Upper lobe of right lung (tissue), 1 donor: ENCODE measurements around the gene TMEM87A. TPM values are rescaled to one million over a fixed set of nuclear protein-coding genes. Genes with fewer than 3 reads are reported as not detected.

Experiments used
- ATAC-seq: fragments of 200-7000 bp; cut with Tn5 transposase; one replicate; pipeline ENCODE4 v1.9.1; 2020; ENCODE audit warnings: mild to moderate bottlenecking, moderate library complexity
- DNase-seq: peaks from one replicate; pipeline ENCODE4 v3.0.0-alpha.2; 2020
- H3K27ac ChIP-seq: fragments of 200-600 bp; one replicate; pipeline ENCODE4 v1.8.0; 2022
- H3K27me3 ChIP-seq: fragments of 200-600 bp; one replicate; pipeline ENCODE4 v1.8.0; 2022; ENCODE audit warnings: mild to moderate bottlenecking
- H3K36me3 ChIP-seq: fragments of 200-600 bp; one replicate; pipeline ENCODE4 v1.8.0; 2022
- H3K4me1 ChIP-seq: fragments of 200-600 bp; one replicate; pipeline ENCODE4 v1.8.0; 2022
- H3K4me3 ChIP-seq: fragments of 200-600 bp; one replicate; pipeline ENCODE4 v1.8.0; 2022; ENCODE audit warnings: mild to moderate bottlenecking
- H3K9me3 ChIP-seq: fragments of 200-600 bp; one replicate; pipeline ENCODE4 v1.8.0; 2022
- intact Hi-C: fragments of 100-400 bp; cut with DNase I; formaldehyde crosslinking; loops from one replicate; pipeline ENCODE4 v1.11.0; 2022
- total RNA-seq: library from RNA; stranded (reverse); fragmentation: NEBNext Ultra II Directional; extraction: Animal tissue kit (Norgen Biotek cat#: 25700); gene quantifications from one replicate; pipeline ENCODE4 v1.2.1, GENCODE V29; 2021
- TF ChIP-seq, protein P1 (sequence below): fragments of 200-600 bp; IDR thresholded peaks from one replicate; pipeline ENCODE4 v1.8.0; 2022; ENCODE audit warnings: antibody characterized with exemption
- donor health status: DM: no; HTN: yes; CAD: no; lungs with severe emphysema.

The TMEM87A gene
- total RNA-seq, 1 donor from 2014 or later = 129 TPM

DNA sequence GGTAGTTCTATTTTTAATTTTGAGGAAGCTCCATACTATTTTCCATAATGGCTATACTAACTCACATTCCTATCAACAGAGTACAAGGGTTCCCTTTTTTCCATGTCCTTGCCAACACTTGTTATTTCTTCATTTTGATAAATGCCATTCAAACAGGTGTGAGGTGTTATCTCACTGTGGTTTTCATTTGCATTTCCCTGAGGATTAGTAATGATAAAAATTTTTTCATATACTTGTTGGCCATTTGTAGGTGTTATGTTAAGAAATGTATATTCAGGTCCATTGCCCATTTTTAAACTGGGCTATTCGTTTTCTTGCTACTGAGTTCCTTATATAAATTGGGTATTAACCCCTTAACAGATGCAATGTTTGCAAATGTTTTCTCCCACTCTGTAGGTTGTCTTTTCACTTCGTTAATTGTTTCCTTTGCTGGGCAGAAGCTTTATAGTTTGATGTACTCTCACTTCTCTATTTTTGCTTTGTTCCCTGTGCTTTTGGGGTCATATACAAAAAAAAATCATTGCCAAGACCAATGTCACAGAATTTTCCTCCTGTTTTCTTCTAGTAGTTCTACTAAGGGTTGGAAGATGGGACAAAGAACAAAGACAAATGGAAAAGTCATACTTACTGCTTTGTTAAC, 54.2 kb downstream of the TMEM87A start:
- ATAC-seq (no peak), DNase-seq (no peak)
- Histone ChIP-seq H3K36me3 (peaks cover 88% of the 10 kb centered on the region), H3K4me1 (no peaks in the 10 kb centered on the region), H3K27me3 (no peaks in the 10 kb centered on the region), H3K27ac (no peak overlapping the region), H3K9me3 (no peaks in the 10 kb centered on the region), H3K4me3 (no peak overlapping the region)
- intact Hi-C loops = no loop called here
- TF ChIP-seq, protein P1, sequence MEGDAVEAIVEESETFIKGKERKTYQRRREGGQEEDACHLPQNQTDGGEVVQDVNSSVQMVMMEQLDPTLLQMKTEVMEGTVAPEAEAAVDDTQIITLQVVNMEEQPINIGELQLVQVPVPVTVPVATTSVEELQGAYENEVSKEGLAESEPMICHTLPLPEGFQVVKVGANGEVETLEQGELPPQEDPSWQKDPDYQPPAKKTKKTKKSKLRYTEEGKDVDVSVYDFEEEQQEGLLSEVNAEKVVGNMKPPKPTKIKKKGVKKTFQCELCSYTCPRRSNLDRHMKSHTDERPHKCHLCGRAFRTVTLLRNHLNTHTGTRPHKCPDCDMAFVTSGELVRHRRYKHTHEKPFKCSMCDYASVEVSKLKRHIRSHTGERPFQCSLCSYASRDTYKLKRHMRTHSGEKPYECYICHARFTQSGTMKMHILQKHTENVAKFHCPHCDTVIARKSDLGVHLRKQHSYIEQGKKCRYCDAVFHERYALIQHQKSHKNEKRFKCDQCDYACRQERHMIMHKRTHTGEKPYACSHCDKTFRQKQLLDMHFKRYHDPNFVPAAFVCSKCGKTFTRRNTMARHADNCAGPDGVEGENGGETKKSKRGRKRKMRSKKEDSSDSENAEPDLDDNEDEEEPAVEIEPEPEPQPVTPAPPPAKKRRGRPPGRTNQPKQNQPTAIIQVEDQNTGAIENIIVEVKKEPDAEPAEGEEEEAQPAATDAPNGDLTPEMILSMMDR = no peak

DNA sequence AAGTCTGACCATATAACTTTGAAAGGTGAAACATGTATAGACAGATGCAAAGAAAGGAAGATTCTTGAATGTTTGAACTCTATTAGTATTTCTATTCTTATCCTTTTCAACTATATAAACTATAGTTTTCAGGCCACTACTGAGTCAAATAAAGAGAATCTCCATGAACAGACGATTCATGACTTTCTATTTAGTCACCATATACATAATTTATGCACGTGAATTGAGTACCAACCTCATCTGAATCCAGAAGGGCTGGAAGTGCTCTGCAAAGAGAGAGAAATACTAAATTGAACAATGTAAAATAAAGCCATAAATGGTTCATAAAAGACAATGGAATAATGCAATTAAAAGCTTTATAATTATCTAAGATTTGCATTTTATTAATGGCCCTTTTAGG, 55.7 kb downstream of the TMEM87A start:
- H3K27ac ChIP-seq = no peak overlapping the region
- ATAC-seq = no peak
- H3K9me3 ChIP-seq = no peaks in the 10 kb centered on the region
- peaks cover 88% of the 10 kb centered on the region for H3K36me3 ChIP-seq
- no peak overlapping the region for H3K4me3 ChIP-seq
- DNase-seq = no peak
- no peaks in the 10 kb centered on the region for H3K4me1 ChIP-seq
- intact Hi-C loops = no loop called here
- no peaks in the 10 kb centered on the region for H3K27me3 ChIP-seq
- TF ChIP-seq, protein P1 = no peak

DNA sequence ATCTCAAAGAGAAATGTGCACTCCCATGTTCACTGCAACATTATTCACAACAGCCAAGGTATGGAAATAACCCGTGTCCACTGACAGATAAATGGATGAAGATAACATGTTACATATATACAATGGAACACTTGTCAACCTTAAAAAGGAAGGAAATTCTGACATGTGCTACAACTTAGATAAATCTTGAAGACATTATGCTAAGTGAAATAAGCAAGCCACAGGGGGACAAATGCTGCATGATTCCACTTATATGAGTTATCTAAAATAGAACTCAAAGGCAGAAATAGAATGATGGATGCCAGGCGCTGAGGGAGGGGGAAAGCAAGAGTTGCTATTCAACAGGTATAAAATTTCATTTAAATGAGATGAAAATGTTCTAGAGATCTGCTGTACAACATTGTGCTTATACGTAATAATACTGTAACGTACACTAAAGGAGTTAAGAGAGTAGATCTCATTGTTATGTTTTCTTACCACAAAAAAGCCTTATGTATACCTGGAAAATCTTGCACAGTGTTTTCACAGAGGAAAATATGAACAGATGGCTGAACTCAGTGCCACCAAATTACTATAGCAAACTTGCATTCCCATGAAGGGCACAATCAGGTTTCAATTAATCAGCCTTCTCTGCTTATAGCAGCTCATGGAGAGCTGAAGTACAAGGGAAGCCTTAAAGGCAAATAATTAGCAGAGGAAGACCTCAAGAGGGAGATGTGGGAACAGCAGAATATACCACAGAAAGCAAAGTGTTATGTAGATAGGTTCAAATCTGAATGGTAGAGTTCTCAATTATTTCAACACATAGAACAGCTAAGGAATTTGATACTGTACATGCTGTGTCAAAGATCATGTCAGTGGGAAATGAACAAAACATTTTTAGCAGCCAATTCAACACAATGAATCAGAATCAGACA, 57.1 kb downstream of the TMEM87A start:
- TF ChIP-seq, protein P1 = no peak
- Histone ChIP-seq H3K27me3 (no peaks in the 10 kb centered on the region), H3K9me3 (no peaks in the 10 kb centered on the region), H3K27ac (no peak overlapping the region), H3K4me1 (no peaks in the 10 kb centered on the region), H3K36me3 (peaks cover 94% of the 10 kb centered on the region), H3K4me3 (no peak overlapping the region)
- intact Hi-C loops = no loop called here
- ATAC-seq = no peak
- no peak for DNase-seq

DNA sequence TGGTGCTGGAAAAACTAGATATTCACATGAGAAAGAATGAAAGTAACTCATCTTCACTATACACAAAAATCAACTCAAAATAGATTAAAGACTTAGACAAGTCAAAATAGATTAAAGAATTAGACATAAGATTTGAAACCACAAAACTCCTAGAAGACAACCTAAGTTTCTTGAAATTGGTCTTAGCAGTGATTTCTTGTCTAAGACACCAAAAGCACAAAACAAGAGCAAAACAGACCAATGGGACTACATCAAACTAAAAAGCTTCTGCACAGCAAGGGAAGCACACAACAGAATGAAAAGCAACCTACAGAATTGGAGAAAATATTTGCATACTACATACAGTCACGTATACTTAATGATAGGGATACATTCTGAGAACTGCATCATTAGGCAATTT, 58.6 kb downstream of the TMEM87A start:
- intact Hi-C loops = no loop called here
- DNase-seq (no peak), ATAC-seq (no peak)
- Histone ChIP-seq H3K9me3 (no peaks in the 10 kb centered on the region), H3K4me3 (no peak overlapping the region), H3K27me3 (no peaks in the 10 kb centered on the region), H3K4me1 (no peaks in the 10 kb centered on the region), H3K36me3 (peaks cover 99% of the 10 kb centered on the region), H3K27ac (no peak overlapping the region)
- TF ChIP-seq, protein P1 = no peak

DNA sequence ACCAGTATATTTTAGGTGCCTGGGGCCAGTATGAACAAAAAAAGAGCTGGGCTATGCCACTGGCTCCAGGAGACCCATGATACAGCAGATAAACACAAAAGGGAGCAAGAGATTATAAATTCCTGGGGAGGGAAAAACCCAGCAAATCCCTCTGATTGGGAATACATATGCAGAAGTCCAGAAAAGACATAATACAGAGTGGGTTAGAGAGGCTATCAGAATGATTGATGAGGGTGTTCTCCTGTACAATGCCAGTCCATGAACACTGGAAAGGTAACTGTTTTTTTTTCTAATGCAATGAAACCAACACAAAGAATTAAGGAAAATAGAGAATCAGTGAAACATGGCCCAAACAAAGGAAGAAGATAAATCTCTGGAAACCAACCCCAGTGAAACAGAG, 59.7 kb downstream of the TMEM87A start:
- Histone ChIP-seq H3K36me3 (peaks cover 88% of the 10 kb centered on the region), H3K27ac (no peak overlapping the region), H3K27me3 (no peaks in the 10 kb centered on the region), H3K4me1 (peaks cover 2% of the 10 kb centered on the region), H3K4me3 (no peak overlapping the region), H3K9me3 (no peaks in the 10 kb centered on the region)
- intact Hi-C loops = no loop called here
- ATAC-seq (no peak), DNase-seq (no peak)
- TF ChIP-seq, protein P1 = no peak
